GM18511 (cell line): Measurements from ENCODE around the gene PRPF6.

ENCODE experiments used
- ATAC-seq: cut with Tn5 transposase; IDR thresholded peaks from one replicate; pipeline ENCODE4 v1.9.1; 2021; ENCODE audit warnings: mild to moderate bottlenecking, moderate library complexity; ENCODE audit not compliant: unreplicated experiment

Gene PRPF6

DNA sequence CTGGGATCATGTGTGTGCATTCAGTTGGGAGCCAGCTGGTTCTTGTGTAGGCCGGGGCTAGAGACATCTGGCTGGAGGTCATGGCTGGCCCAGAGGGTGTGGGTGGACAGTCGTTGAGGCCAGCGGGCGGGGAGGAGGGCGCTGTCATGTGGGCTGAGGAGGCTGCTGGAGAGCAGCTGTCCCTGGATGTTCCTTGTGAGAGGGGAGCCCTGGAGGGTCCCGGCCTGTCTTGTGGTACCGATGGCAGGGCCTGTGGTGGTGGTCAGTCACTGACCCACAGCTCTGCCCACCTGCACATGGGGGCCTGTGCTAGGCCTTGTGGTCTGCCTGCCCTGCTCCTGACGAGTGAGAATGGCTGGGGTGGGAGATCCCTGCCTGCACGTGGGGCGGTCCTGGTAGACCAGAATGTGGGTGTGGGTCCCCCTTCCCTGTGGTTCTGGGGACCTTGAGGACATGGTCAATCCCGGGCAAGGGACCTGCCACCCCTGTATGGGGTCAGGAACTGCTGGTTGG, 53.1 kb downstream of the PRPF6 start:
- ATAC-seq, result no peak

GRCh38 chr20:64035066-64035932, 54.4 kb downstream of the PRPF6 start:
- ATAC-seq, result no peak

GRCh38 chr20:64035933-64036345, 55.0 kb downstream of the PRPF6 start, which contains the start of gene C20orf204:
TSS of gene C20orf204 (plus strand) at chr20:64036182. CDS start at chr20:64036324, 142 bp downstream.
- no peak for ATAC-seq

GRCh38 chr20:64036346-64037198, 55.6 kb downstream of the PRPF6 start:
- ATAC-seq, result no peak

DNA sequence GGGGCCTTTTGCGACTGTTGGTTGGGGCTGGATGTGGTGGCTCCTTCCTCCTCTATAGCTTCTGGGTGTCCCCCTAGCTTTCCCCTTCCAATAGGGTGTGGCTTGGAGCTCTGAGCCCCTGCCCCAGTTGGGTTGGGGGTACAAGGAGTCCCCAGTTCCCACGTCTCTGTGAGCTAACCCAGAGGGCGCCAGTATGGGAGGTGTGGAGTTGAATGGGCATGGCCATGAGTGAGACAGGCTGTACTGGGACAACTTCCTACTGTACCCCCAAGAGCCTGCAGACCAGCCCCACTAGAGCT, 56.2 kb downstream of the PRPF6 start:
- ATAC-seq, result no peak

DNA sequence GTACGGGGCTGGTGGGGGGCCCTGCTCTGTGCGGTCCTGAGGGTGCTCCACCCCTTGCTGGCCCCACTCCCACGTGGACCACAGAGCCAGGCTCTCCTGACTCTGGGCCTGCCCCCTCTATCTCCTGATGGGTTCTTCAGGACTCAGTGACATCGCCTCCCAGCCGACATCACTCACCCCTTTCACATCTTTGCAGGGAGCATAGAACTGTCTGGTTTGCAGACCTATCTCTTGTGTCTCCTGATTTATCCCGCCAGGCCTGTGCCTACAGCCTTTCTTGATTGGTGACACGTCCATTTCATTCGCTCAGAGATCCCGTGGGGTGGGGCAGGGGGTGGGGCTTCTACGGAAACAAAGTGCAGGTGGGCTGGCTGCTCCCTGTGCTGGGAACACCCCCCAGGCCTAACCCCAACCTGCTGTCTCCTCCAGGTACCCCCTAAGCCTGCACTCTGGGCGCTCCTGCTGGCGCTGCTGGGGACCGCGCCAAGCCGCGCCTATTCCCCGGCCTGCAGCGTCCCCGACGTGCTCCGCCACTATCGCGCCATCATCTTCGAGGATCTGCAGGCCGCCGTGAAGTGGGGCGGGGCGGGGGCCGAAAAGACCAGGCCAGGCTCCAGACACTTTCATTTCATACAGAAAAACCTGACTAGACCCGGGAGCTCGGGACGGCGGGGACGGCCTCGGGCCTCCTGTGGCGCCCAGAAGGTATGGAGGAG, 56.7 kb downstream of the PRPF6 start:
- ATAC-seq, result no peak

DNA sequence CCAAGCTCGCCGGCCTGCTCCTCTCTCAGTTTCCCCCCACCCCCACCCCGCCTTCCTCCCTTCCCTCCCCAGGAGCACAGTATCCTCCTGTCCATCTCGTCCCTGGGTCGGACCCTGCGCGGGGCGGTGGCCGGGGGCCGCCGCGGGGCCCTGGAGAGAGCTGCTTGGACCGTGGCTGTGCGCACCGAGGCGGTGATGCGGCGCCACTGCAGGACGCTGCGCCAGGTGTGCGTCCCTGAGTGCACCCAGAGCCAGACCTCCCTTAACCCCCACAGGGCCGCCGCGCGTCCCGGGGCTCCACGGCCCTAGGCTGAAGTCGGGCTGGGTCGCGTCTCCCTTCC, 57.3 kb downstream of the PRPF6 start:
- peak; percentile 34 for ATAC-seq

- ATAC-seq, result peak; percentile 51
Observed at GRCh38 chr20:64038565-64039292, 57.8 kb downstream of the PRPF6 start.

DNA sequence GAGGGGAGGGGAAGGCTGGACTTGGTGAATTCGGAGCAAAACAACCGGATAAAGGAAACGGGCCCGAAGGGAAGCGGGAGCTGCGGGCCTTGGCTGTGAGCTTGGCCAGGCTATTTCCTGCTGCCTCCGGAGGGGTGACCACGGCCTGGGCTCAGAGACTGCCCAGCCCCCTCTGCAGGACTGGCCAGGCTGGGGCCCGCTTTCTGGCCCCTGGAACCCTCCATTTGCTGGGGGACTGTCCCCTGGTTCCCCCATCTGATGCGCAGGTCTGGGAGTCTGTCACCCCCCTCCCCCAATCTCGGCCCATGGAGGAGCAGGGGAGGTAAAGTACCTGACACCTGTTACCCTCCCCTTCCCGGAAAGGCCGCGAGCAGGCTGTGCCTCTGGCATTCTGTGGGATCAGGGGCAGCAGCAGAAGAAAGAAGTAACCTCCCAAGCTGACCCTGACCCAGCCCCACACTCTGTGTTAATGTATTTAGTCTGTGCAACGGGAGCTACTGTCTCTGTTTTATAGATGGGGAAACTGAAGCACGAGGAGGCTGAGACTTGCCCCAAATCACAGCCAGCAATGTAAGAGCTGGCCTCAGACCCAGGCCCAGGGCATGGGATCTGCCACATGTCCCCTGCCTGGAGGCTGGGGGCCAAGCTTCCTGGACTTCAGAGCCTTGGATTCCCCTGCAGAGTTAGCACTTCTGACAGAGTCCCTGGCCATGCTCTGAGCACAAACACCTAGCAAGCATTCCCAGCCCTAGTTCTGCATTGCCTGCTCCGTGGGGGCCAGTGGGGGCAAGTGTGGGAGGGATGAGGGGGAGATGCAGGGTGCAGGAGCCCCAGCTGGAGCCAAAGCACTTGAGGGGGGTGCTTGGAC, 58.6 kb downstream of the PRPF6 start:
- no peak for ATAC-seq

GRCh38 chr20:64040231-64041039, 59.5 kb downstream of the PRPF6 start:
- ATAC-seq, result no peak

- ATAC-seq, result no peak
Observed at GRCh38 chr20:64041040-64041780, 60.3 kb downstream of the PRPF6 start.

- no peak for ATAC-seq
Observed at GRCh38 chr20:64041781-64042053, 60.8 kb downstream of the PRPF6 start.

DNA sequence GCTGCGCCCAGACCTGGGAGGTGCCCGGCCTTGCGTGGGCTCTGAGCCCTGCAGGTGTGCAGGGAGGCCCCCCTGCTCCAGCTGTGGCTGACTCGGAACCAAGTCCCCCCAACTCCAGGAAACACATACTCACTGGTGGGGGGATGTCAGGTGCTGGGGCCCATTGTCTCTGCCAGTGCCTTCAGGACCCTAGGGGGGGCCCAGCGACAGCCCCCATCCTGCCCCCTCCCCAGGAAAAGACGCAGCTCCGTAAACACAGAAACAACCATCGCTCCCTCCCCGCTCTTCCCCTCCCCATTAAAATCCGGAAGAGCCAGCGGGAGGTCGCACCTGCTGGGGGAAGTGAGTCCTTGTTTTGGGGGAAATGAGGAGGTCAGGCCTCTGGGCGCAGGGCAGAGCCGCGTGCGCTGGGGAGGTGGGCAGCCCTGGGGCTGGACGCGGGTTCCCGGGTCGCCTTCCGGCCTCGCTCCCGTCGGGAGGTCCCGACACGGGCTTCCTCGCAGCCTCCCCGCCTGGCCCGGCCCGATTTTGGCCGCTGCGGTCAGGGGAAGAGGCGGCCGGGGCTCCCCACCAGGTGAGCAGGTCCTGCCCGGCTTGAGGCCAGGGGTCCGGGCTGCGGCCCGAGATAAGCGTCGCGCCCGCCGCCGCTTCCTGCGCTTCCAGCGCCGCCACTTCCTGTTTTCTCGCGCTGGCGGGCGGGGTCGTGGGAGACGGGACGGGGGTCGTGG, 61.3 kb downstream of the PRPF6 start:
- ATAC-seq, result no peak

DNA sequence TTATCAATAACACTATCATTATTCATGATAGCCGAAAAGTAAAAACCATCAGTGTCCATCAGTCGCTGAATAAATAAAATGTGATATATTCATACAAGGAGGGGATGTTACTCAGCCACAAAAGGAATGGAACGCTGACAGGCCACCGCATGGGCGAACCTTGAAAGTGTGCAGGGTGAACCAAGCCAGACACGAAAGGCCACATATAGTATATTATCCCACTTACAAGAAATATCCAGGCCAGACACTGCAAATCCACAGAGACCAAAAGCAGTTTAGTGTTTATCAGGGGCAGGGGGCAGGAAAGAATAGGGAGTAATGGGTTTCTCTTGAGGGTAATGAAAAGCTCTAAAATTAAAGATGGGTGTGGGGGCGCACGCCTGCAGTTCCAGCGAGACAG, 62.8 kb downstream of the PRPF6 start:
- no peak for ATAC-seq

- no peak for ATAC-seq
Observed at GRCh38 chr20:64044484-64045247, 63.7 kb downstream of the PRPF6 start.

DNA sequence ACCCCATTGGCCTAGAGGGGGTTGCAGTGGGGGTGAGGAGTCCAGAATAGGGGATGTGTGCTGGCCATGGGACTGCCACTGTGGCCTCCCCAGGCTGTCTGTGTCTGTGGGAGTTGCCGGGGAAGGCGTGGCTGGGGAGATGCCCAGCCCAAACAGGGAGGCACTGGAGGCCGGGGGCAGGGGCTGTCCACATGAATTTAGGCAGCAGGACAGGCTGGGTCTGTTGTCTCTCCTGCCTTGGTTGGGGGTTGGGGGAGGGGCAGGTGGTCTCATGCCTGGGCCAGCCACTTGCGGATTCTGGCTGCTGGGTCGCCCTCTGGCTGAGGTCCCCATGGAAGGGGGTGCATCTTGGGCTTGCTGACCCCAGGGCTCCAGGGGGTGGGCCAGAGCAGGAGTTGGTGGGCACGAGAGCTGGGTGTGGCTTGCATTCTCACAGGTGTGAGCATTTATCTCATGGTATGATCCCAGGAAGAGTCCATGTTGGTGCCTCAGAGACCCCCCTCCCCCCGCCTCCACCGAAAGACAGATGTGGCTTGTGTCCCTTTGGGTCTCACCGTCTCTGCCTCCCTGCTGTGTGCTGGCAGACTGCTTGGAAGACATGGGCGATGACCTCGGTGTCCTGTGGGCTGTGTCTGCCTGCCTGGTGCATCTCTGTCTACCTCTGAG, 64.5 kb downstream of the PRPF6 start:
- ATAC-seq, result no peak

- no peak for ATAC-seq
Observed at GRCh38 chr20:64047046-64047389, 66.1 kb downstream of the PRPF6 start.
